Measurements from ENCODE around the gene TIMM10.

The TIMM10 gene

DNA sequence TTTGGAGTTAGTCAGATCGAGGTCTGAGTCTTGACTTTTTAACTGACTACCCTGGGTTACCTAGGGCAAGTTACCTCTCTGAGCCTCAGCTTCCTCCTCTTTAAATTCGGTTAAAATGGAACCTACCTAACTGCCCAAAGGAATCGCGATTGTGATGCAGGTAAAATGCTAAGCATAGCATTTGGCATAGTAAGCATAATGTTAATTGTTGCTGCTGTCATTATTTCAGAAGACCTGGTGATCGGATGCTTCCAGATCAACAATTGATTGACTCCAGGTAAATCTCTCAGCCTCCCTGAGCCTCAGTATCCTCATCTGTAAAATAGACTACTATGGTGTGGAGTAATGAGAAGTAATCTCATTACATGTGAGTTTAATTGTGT lies 14.5 kb downstream of the TIMM10 start:
- TF ChIP-seq EZH2phosphoT487 (IDR thresholded peaks at IDR 0.05; ENCODE audit: borderline replicate concordance, low read length): no peak
- no peak for TF ChIP-seq CTCF (IDR thresholded peaks at IDR 0.05; ENCODE audit: low read depth, low read length, poor library complexity, severe bottlenecking)
- Histone ChIP-seq H3K9me2 (replicated peaks; ENCODE audit: control insufficient read depth, low read length) (no peaks in the 10 kb centered on the region), H3K4me3 (ENCODE audit: low read length) (peak overlapping the region; percentile 79), H3K9me3 (ENCODE audit: control insufficient read depth, insufficient read depth, low read length) (no peaks in the 10 kb centered on the region), H3K4me1 (ENCODE audit: control insufficient read depth, low read length) (peaks cover 42% of the 10 kb centered on the region), H3K27me3 (ENCODE audit: control insufficient read depth, low read length) (no peaks in the 10 kb centered on the region), H4K20me1 (ENCODE audit: control insufficient read depth, insufficient read depth, low read depth, low read length) (no peaks in the 10 kb centered on the region), H3F3A (ENCODE audit: control insufficient read depth, insufficient read depth) (peaks cover 6% of the 10 kb centered on the region; the same call in 1 of the 2 replicates), H3K27ac (ENCODE audit: low read depth, low read length) (peak overlapping the region; percentile 68; the same call in 1 of the 2 replicates), H3K4me2 (ENCODE audit: low read length) (peak overlapping the region; percentile 73), H3K79me2 (ENCODE audit: control insufficient read depth, low read length) (peaks cover 38% of the 10 kb centered on the region), H3K36me3 (ENCODE audit: control insufficient read depth, low read length) (peaks cover 14% of the 10 kb centered on the region)

- Histone ChIP-seq H3K9me2 (replicated peaks; ENCODE audit: control insufficient read depth, low read length) (no peaks in the 10 kb centered on the region), H3K79me2 (ENCODE audit: control insufficient read depth, low read length) (peaks cover 40% of the 10 kb centered on the region), H3K9me3 (ENCODE audit: control insufficient read depth, insufficient read depth, low read length) (no peaks in the 10 kb centered on the region), H3K4me3 (ENCODE audit: low read length) (peak within 1 kb of the TSS; percentile 79), H3F3A (ENCODE audit: control insufficient read depth, insufficient read depth) (peaks cover 6% of the 10 kb centered on the region; the same call in 1 of the 2 replicates), H3K27me3 (ENCODE audit: control insufficient read depth, low read length) (no peaks in the 10 kb centered on the region), H3K4me2 (ENCODE audit: low read length) (peak within 1 kb of the TSS; percentile 73), H3K27ac (ENCODE audit: low read depth, low read length) (peak within 1 kb of the TSS; percentile 68), H3K4me1 (ENCODE audit: control insufficient read depth, low read length) (peaks cover 42% of the 10 kb centered on the region), H4K20me1 (ENCODE audit: control insufficient read depth, insufficient read depth, low read depth, low read length) (no peaks in the 10 kb centered on the region), H3K36me3 (ENCODE audit: control insufficient read depth, low read length) (peaks cover 14% of the 10 kb centered on the region)
- TF ChIP-seq CTCF (IDR thresholded peaks at IDR 0.05; ENCODE audit: low read depth, low read length, poor library complexity, severe bottlenecking) (peak; percentile 37), EZH2phosphoT487 (IDR thresholded peaks at IDR 0.05; ENCODE audit: borderline replicate concordance, low read length) (no peak)
These were observed 15.1 kb downstream of the TIMM10 start, which contains the start of gene SLC43A1 for GRCh38 chr11:57515332-57516060. SLC43A1 (minus strand) TSS chr11:57515702; CDS start chr11:57514111, 1,591 bp downstream.

- Histone ChIP-seq H3K9me2 (replicated peaks; ENCODE audit: control insufficient read depth, low read length) (no peaks in the 10 kb centered on the region), H3K4me1 (ENCODE audit: control insufficient read depth, low read length) (peaks cover 45% of the 10 kb centered on the region), H3K36me3 (ENCODE audit: control insufficient read depth, low read length) (peaks cover 14% of the 10 kb centered on the region), H3K4me2 (ENCODE audit: low read length) (peak overlapping the region; percentile 73), H3K79me2 (ENCODE audit: control insufficient read depth, low read length) (peaks cover 40% of the 10 kb centered on the region), H3K4me3 (ENCODE audit: low read length) (peak overlapping the region; percentile 79), H3K9me3 (ENCODE audit: control insufficient read depth, insufficient read depth, low read length) (no peaks in the 10 kb centered on the region), H3K27me3 (ENCODE audit: control insufficient read depth, low read length) (no peaks in the 10 kb centered on the region), H4K20me1 (ENCODE audit: control insufficient read depth, insufficient read depth, low read depth, low read length) (no peaks in the 10 kb centered on the region), H3F3A (ENCODE audit: control insufficient read depth, insufficient read depth) (peaks cover 6% of the 10 kb centered on the region; the same call in 1 of the 2 replicates), H3K27ac (ENCODE audit: low read depth, low read length) (peak overlapping the region; percentile 68)
- TF ChIP-seq EZH2phosphoT487 (IDR thresholded peaks at IDR 0.05; ENCODE audit: borderline replicate concordance, low read length): no peak
- TF ChIP-seq CTCF (IDR thresholded peaks at IDR 0.05; ENCODE audit: low read depth, low read length, poor library complexity, severe bottlenecking): no peak
These were observed 15.8 kb downstream of the TIMM10 start for GRCh38 chr11:57514538-57515331.
